Kidney (tissue), 14 donors: ENCODE measurements around the gene TCF7L1. TPM values are rescaled to one million over a fixed set of nuclear protein-coding genes. Genes with fewer than 3 reads are reported as not detected.
"Not testable (repeated sequence)": the region's sequence is repeated elsewhere in the genome, so short reads cannot be mapped to it uniquely, and the experiment has no call there.

Experiments
- DNase-seq, 5 donors: peaks; one replicate each; pipeline ENCODE4 v3.0.0-alpha.2; 2013 to 2020
- FAIRE-seq: peaks from 2 replicates; lab custom pipeline; 2012; peaks lifted over from hg19 to GRCh38; lab: Jason Lieb, UNC
- H3K27ac ChIP-seq, 2 donors: one replicate each; pipeline ENCODE4 v1.7.0; 2013; ENCODE audit warnings: low read depth in 2 of 2, low read length in 2 of 2, inconsistent platforms in 1 of 2
- H3K27me3 ChIP-seq: one replicate; pipeline ENCODE4 v1.7.1; 2013; ENCODE audit warnings: low read length, inconsistent platforms; ENCODE audit not compliant: control insufficient read depth, insufficient read depth
- H3K36me3 ChIP-seq, 3 donors: one replicate each; pipeline versions ENCODE4 v1.7.0 to v1.7.1; 2013; ENCODE audit warnings: low read length in 3 of 3, control low read depth in 1 of 3, inconsistent platforms in 1 of 3; ENCODE audit not compliant: insufficient read depth in 3 of 3, control insufficient read depth in 2 of 3
- H3K4me1 ChIP-seq, 3 donors: one replicate each; pipeline versions ENCODE4 v1.7.0 to v1.7.1; 2013; ENCODE audit warnings: low read length in 3 of 3, inconsistent platforms in 1 of 3, low read depth in 1 of 3; ENCODE audit not compliant: control insufficient read depth in 2 of 3, insufficient read depth in 2 of 3
- H3K4me3 ChIP-seq, 3 donors: one replicate each; pipeline versions ENCODE4 v1.7.0 to v1.8.1; 2013; ENCODE audit warnings: low read length in 3 of 3, control low read depth in 1 of 3, inconsistent platforms in 1 of 3
- H3K9ac ChIP-seq, 3 donors: one replicate each; pipeline versions ENCODE4 v1.7.0 to v1.7.1; 2013; ENCODE audit warnings: low read length in 3 of 3, control low read depth in 1 of 3, inconsistent platforms in 1 of 3
- H3K9me3 ChIP-seq, 3 donors: one replicate each; pipeline versions ENCODE4 v1.7.0 to v1.7.1; 2013; ENCODE audit warnings: low read length in 3 of 3, control low read depth in 1 of 3, inconsistent platforms in 1 of 3; ENCODE audit not compliant: control insufficient read depth in 2 of 3, insufficient read depth in 1 of 3
- intact Hi-C: fragments of 100-400 bp; cut with DNase I; formaldehyde crosslinking; loops from one replicate; pipeline ENCODE4 v1.11.1; 2022
- polyA plus RNA-seq: library from polyadenylated mRNA; stranded (reverse); fragments of 350-450 nt; fragmentation: Illumina TruSeq; extraction: RNeasy Lipid Tissue Mini Kit (QIAGEN cat#74804); gene quantifications from one replicate; pipeline ENCODE4 v1.2.3, GENCODE V29; 2014; ENCODE audit warnings: low read depth, low replicate concordance; ENCODE audit not compliant: insufficient read depth
- total RNA-seq: library from RNA; stranded (reverse); fragmentation: NEBNext Ultra II Directional; extraction: Animal tissue kit (Norgen Biotek cat#: 25700); gene quantifications from one replicate; pipeline ENCODE4 v1.2.1, GENCODE V29; 2021
- TF ChIP-seq, protein P1 (sequence below): IDR thresholded peaks from 3 replicates; pipeline ENCODE4 v1.5.1; 2012; ENCODE audit warnings: mild to moderate bottlenecking, moderate library complexity, borderline replicate concordance; ENCODE audit not compliant: insufficient read depth; ENCODE audit errors: extremely low read depth
- donor health status: control.
- donor health status: control.
- donor health status: control.
- donor health status: control.
- donor health status: control.
- donor health status: DM: yes; HTN: yes; CAD: no.
- donor health status: Normal renal cell carcinoma (clear cell type).

The TCF7L1 gene
- total and polyA plus RNA-seq, 2 donors from 2014 or later: 10.2 to 12.5 TPM

DNA sequence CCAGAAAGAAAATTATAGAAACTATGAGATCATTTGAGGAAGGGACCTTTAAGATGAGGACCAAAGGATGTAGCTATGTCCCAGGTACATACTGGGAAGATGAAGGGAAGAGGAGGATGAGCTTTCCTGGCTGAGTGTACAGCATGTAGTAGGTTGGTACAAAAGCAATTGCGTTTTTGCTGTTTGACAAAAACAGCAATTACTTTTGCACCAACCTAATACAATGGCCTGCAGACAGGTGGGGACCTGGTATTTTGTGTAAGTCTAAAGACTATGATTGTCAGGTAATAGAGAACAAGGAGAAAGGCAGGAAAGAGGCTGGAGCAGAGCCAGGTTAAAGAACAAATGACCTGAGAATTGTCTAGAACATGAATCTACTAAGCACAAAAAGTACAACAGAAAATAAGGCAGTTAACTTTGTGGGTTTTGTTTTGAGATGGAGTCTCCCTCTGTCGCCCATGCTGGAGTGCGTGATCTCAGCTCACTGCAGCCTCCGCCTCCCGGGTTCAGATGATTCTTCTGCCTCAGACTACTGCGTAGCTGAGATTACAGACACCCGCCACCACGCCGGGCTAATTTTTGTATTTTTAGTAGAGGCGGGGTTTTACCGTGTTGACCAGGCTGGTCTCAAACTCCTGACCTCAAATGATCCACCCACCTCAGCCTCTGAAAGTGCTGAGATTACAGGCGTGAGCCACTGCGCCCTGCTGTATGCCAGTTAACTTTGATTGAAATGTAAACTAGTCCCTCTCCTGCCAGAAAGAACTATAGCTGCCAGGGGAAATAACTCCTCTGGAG lies 197.8 kb downstream of the TCF7L1 start:
- Histone ChIP-seq H3K9me3 (no peaks in the 10 kb centered on the region), H3K9ac (no peak overlapping the region), H3K4me3 (no peak overlapping the region), H3K27me3 (no peaks in the 10 kb centered on the region), H3K4me1 (peaks cover under 1 to 5% (median under 1%) of the 10 kb centered on the region in 3 donors), H3K36me3 (peaks cover 0 to under 1% (median 0%) of the 10 kb centered on the region in 3 donors), H3K27ac (no peak overlapping the region)
- no peak for DNase-seq
- TF ChIP-seq, protein P1, sequence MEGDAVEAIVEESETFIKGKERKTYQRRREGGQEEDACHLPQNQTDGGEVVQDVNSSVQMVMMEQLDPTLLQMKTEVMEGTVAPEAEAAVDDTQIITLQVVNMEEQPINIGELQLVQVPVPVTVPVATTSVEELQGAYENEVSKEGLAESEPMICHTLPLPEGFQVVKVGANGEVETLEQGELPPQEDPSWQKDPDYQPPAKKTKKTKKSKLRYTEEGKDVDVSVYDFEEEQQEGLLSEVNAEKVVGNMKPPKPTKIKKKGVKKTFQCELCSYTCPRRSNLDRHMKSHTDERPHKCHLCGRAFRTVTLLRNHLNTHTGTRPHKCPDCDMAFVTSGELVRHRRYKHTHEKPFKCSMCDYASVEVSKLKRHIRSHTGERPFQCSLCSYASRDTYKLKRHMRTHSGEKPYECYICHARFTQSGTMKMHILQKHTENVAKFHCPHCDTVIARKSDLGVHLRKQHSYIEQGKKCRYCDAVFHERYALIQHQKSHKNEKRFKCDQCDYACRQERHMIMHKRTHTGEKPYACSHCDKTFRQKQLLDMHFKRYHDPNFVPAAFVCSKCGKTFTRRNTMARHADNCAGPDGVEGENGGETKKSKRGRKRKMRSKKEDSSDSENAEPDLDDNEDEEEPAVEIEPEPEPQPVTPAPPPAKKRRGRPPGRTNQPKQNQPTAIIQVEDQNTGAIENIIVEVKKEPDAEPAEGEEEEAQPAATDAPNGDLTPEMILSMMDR: no peak
- FAIRE-seq: no peak
- intact Hi-C loops: no loop called here

- H3K27me3 ChIP-seq, DNase-seq, intact Hi-C loops, H3K27ac ChIP-seq, H3K4me3 ChIP-seq, H3K9me3 ChIP-seq, FAIRE-seq, H3K9ac ChIP-seq, H3K36me3 ChIP-seq, H3K4me1 ChIP-seq: not testable (repeated sequence)
These were observed 200.7 kb downstream of the TCF7L1 start for GRCh38 chr2:85333877-85334276.

DNA sequence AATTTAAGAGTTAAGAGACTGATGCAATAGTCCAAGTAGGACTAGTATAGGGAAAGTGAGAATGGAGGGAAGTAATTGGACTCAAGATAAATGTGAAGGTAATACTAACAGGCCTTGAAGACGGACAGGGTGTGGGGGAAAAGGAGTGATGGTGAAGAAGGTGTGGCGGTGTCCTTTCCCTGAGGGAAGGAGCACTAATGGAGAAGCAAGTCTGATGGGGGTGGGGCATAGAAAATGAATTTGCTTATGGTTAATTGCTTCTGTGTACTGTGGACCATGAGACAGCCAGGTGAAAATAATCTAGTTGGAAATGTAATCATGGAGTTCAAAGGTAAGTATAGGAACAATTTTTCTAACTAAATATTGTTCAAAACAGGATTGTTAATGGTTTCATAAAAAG lies 201.7 kb downstream of the TCF7L1 start:
- H3K4me1 ChIP-seq: no peaks in the 10 kb centered on the region
- no peaks in the 10 kb centered on the region for H3K27me3 ChIP-seq
- no peaks in the 10 kb centered on the region for H3K9me3 ChIP-seq
- H3K4me3 ChIP-seq: no peak overlapping the region
- TF ChIP-seq, protein P1: no peak
- H3K27ac ChIP-seq: no peak overlapping the region
- FAIRE-seq (no peak), DNase-seq (no peak)
- H3K9ac ChIP-seq: no peak overlapping the region
- intact Hi-C loops: no loop called here
- no peaks in the 10 kb centered on the region for H3K36me3 ChIP-seq

DNA sequence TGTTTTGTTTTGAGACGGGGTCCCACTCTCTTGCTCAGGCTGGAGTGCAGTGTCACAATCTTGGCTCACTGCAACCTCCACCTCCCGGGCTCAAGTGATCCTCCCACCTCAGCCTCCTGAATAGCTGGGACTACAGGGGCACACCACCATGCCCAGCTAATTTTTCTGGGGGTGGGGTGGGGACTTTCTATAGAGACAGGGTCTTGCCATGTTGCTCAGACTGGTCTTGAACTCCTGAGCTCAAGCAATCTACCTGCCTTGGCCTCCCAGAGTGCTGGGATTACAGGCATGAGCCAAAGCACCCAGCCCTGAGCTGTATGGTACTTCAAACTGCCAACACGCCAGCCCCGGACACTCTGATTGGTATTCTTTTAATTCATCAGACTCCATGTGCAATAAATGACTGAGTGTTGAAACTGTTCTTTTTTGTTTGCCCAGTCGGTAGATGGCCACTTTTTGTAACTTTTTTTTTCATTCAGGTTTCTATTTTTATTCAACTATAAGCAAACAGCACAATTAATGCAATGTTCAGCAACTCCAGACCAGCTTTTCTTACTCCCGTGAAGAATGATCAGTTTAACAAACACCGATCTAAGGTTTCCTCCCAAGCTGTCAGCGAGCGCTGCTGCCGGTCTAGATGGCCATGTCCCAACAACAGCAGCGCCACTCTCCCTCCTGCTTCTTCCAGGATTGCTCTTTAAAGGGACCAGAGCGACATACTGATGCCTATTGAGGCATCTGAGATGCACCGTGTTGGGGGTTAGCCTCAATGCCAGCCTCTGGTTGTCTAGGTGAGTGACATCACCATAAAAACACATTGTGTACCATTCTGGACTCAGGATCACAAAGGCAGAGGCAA lies 207.1 kb downstream of the TCF7L1 start:
- Histone ChIP-seq H3K4me1 (no peaks in the 10 kb centered on the region), H3K36me3 (peaks cover 0 to 7% (median 4%) of the 10 kb centered on the region in 3 donors), H3K4me3 (no peak overlapping the region), H3K27me3 (no peaks in the 10 kb centered on the region), H3K9me3 (no peaks in the 10 kb centered on the region), H3K27ac (no peak overlapping the region), H3K9ac (no peak overlapping the region)
- FAIRE-seq (no peak), DNase-seq (peak in 3 of 5 donors; percentile 21 to 40 (median 29))
- intact Hi-C loops: no loop called here
- TF ChIP-seq, protein P1: no peak
